Loucy (cell line): ENCODE data around the gene DLGAP1.

ENCODE experiments used
- H2AFZ ChIP-seq: fragments of 200-600 bp; sonication (generic); 2 replicates; pipeline ENCODE4 v1.6.0; 2016; ENCODE audit warnings: antibody characterized with exemption, mild to moderate bottlenecking, low read length, moderate library complexity
- H3F3A ChIP-seq: fragments of 200-600 bp; 2 replicates; pipeline ENCODE4 v1.6.0; 2016; ENCODE audit warnings: antibody characterized with exemption, low read depth, mild to moderate bottlenecking
- H3K27me3 ChIP-seq: fragments of 200-600 bp; sonication (generic); 2 replicates; pipeline ENCODE4 v1.6.1; 2014; ENCODE audit warnings: low read length, mild to moderate bottlenecking; ENCODE audit not compliant: insufficient read depth, poor library complexity, severe bottlenecking
- H3K36me3 ChIP-seq: fragments of 200-600 bp; sonication (generic); 2 replicates; pipeline ENCODE4 v1.6.1; 2016; ENCODE audit warnings: low read length; ENCODE audit not compliant: insufficient read depth
- H3K4me1 ChIP-seq: fragments of 200-600 bp; sonication (generic); 2 replicates; pipeline ENCODE4 v1.5.1; 2014; ENCODE audit warnings: low read length, mild to moderate bottlenecking; ENCODE audit not compliant: insufficient read depth, poor library complexity, severe bottlenecking
- H3K4me2 ChIP-seq: fragments of 200-600 bp; sonication (generic); 2 replicates; pipeline ENCODE4 v1.6.0; 2014; ENCODE audit warnings: antibody characterized with exemption, low read length, low read depth, mild to moderate bottlenecking; ENCODE audit not compliant: poor library complexity, severe bottlenecking
- H3K4me3 ChIP-seq: fragments of 200-600 bp; sonication (generic); 2 replicates; pipeline ENCODE4 v1.5.1; 2014; ENCODE audit warnings: low read length, mild to moderate bottlenecking, mixed read lengths; ENCODE audit not compliant: poor library complexity, severe bottlenecking
- H3K79me2 ChIP-seq: fragments of 200-600 bp; sonication (generic); 2 replicates; pipeline ENCODE4 v1.6.1; 2014; ENCODE audit warnings: low read length; ENCODE audit not compliant: insufficient read depth
- H3K9ac ChIP-seq: fragments of 200-600 bp; sonication (generic); 2 replicates; pipeline ENCODE4 v1.6.0; 2014; ENCODE audit warnings: mild to moderate bottlenecking, low read depth, low read length, moderate library complexity; ENCODE audit not compliant: poor library complexity, severe bottlenecking
- H3K9me2 ChIP-seq: fragments of 200-600 bp; sonication (generic); replicated peaks from 2 replicates; pipeline ENCODE4 v1.6.1; 2016; ENCODE audit warnings: low read depth, low read length, mixed read lengths
- H3K9me3 ChIP-seq: fragments of 200-600 bp; sonication (generic); 2 replicates; pipeline ENCODE4 v1.6.1; 2014; ENCODE audit warnings: mild to moderate bottlenecking, antibody characterized with exemption, low read length, low read depth; ENCODE audit not compliant: insufficient read depth
- H4K20me1 ChIP-seq: fragments of 200-600 bp; sonication (generic); 2 replicates; pipeline ENCODE4 v1.6.0; 2014; ENCODE audit warnings: antibody characterized with exemption, low read length, mild to moderate bottlenecking; ENCODE audit not compliant: insufficient read depth, poor library complexity, severe bottlenecking
- EZH2phosphoT487 ChIP-seq: fragments of 200-600 bp; IDR thresholded peaks from 2 replicates; pipeline ENCODE4 v1.6.1; 2018; ENCODE audit warnings: antibody characterized with exemption, mild to moderate bottlenecking, moderate library complexity, borderline replicate concordance
- TF ChIP-seq, protein P1 (sequence below): fragments of 200-600 bp; sonication (generic); conservative IDR thresholded peaks from 2 replicates; pipeline ENCODE4 v1.5.1; 2014; ENCODE audit warnings: mild to moderate bottlenecking, antibody characterized with exemption, low read length

DLGAP1 gene

DNA sequence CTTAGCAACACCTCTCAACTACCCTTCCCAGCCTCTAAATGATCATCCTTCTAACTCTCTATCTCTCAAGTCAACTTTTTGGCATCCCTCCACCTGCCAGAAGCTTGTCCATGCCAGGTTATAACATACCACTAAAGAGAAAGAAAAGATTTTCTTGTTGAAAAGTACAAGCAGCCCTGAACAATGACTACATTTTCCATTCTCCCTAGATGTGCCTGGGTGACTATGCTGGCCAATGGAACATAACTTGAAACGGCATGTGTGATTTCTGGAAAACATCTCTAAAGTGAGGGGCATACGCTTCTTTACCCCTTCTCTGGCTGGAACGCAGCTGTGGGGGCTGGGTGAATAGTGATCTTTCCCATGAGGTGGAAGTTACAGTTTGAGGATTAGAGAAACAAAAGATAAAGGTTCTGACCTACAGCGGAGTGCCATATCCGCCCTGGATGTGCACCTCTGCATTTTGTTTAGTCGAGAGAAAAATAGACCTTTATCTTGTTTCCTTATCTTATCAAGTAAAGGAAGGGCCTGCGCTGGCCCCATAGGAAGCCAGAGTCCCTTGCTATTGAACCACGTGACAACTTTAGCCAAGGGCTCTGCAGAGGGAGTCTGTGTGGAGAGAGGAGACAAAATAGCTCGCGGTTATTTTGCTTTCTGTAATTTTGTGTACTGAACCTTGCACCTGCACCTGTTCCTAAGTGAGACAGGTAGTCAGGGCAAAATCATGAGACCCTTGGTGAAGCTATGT lies 568.4 kb downstream of the DLGAP1 start:
- Histone ChIP-seq H3K79me2 (no peaks in the 10 kb centered on the region), H3F3A (no peaks in the 10 kb centered on the region), H3K36me3 (no peaks in the 10 kb centered on the region), H3K9me2 (no peaks in the 10 kb centered on the region), H3K9me3 (no peaks in the 10 kb centered on the region), H3K9ac (no peak overlapping the region), H3K4me2 (no peak overlapping the region), H4K20me1 (no peaks in the 10 kb centered on the region), H3K27me3 (no peaks in the 10 kb centered on the region), H2AFZ (no peak overlapping the region), H3K4me3 (no peak overlapping the region), H3K4me1 (no peaks in the 10 kb centered on the region)
- TF ChIP-seq, protein P1, sequence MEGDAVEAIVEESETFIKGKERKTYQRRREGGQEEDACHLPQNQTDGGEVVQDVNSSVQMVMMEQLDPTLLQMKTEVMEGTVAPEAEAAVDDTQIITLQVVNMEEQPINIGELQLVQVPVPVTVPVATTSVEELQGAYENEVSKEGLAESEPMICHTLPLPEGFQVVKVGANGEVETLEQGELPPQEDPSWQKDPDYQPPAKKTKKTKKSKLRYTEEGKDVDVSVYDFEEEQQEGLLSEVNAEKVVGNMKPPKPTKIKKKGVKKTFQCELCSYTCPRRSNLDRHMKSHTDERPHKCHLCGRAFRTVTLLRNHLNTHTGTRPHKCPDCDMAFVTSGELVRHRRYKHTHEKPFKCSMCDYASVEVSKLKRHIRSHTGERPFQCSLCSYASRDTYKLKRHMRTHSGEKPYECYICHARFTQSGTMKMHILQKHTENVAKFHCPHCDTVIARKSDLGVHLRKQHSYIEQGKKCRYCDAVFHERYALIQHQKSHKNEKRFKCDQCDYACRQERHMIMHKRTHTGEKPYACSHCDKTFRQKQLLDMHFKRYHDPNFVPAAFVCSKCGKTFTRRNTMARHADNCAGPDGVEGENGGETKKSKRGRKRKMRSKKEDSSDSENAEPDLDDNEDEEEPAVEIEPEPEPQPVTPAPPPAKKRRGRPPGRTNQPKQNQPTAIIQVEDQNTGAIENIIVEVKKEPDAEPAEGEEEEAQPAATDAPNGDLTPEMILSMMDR = no peak
- TF ChIP-seq EZH2phosphoT487 = no peak

DNA sequence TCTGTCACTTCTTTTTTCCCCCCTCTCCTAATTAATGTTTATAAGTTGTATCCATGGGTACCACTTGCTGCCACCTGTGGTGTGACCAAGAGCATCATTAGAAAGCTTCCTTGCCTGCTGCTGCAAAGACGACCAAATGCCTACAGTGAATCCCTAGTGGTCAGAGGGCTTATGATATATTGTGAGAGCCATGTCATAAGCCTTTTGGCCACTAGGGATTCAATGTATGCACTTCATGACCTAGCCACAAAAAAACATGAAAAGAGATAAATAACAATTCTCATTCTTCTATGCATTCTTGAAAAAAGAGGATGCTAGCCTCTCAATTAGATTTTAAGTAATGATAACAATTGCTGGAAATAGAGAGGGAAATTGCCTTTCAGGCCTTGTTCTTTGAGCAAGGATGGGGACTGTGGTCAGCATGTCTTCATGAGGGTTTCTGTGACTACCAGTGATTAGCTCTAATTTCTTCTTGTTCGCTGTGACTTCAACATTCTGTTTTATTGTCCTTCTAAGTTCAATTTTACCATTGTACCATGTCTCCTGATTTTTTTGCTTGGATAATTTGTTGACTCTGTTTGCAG lies 569.8 kb downstream of the DLGAP1 start:
- no peak overlapping the region for H3K9ac ChIP-seq
- no peaks in the 10 kb centered on the region for H3K79me2 ChIP-seq
- no peak overlapping the region for H3K4me3 ChIP-seq

DNA sequence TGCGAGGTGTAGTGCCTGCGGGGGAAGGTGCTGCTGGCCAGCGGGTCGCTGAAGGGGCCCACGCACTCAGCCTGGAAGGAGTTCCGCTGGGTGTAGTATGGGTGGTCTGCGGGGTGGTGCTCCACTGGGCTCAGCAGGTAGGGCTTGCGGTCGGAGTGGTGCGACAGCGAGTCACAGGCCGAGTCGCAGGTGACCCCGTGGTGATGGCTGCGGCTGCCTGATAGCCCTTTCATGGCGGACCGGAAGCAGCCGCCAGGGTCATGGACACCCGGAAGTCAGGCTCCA lies 575.3 kb downstream of the DLGAP1 start:
- TF ChIP-seq, protein P1 = no peak
- TF ChIP-seq EZH2phosphoT487 = no peak
- Histone ChIP-seq H2AFZ (no peak overlapping the region), H3K9me3 (no peaks in the 10 kb centered on the region; the same call in 1 of the 2 replicates), H3K9ac (no peak overlapping the region), H3K4me3 (no peak overlapping the region), H3F3A (no peaks in the 10 kb centered on the region), H4K20me1 (no peaks in the 10 kb centered on the region), H3K4me2 (no peak overlapping the region), H3K4me1 (no peaks in the 10 kb centered on the region), H3K27me3 (no peaks in the 10 kb centered on the region), H3K9me2 (0 out of 2 replicates have a peak, but pooled peaks cover 4% of the 10 kb centered on the region), H3K79me2 (no peaks in the 10 kb centered on the region), H3K36me3 (no peaks in the 10 kb centered on the region)

More for the DNA sequence above, 569.8 kb downstream of the DLGAP1 start:
- Histone ChIP-seq H3K4me2 (no peak overlapping the region), H3K9me3 (no peaks in the 10 kb centered on the region; the same call in 1 of the 2 replicates), H3K27me3 (no peaks in the 10 kb centered on the region), H3K9me2 (no peaks in the 10 kb centered on the region), H2AFZ (no peak overlapping the region), H3F3A (no peaks in the 10 kb centered on the region), H3K36me3 (no peaks in the 10 kb centered on the region), H3K4me1 (no peaks in the 10 kb centered on the region), H4K20me1 (no peaks in the 10 kb centered on the region)
- TF ChIP-seq, protein P1 = peak; percentile 38; the same call in 1 of the 2 replicates
- TF ChIP-seq EZH2phosphoT487 = no peak
